Subcutaneous adipose tissue (tissue), 4 donors: ENCODE results near the gene CPNE6. TPM values are rescaled to one million over a fixed set of nuclear protein-coding genes. Genes with fewer than 3 reads are reported as not detected.

Source experiments
- CTCF ChIP-seq: fragments of 450-650 bp; IDR thresholded peaks from one replicate; pipeline ENCODE4 v1.5.1; 2016; ENCODE audit warnings: low read depth, mild to moderate bottlenecking, control low read depth, antibody characterized with exemption, moderate library complexity
- total RNA-seq, 4 donors: library from RNA; depleted of rRNA; stranded (reverse); fragments of >200 nt; gene quantifications; one replicate each; pipeline ENCODE4 v1.1.0, GENCODE V29; 2016

Gene CPNE6
- total RNA-seq, 4 donors from 2014 or later: not detected

- TF ChIP-seq CTCF: no peak
These were observed 15.2 kb upstream of the CPNE6 start for GRCh38 chr14:24055971-24056799.

GRCh38 chr14:24056800-24057184 is 14.6 kb upstream of the CPNE6 start:
- no peak for TF ChIP-seq CTCF

GRCh38 chr14:24057271-24057670 is 14.1 kb upstream of the CPNE6 start:
- TF ChIP-seq CTCF: no peak

GRCh38 chr14:24057867-24058259 is 13.5 kb upstream of the CPNE6 start:
- no peak for TF ChIP-seq CTCF

GRCh38 chr14:24058260-24058950 is 13.0 kb upstream of the CPNE6 start:
- TF ChIP-seq CTCF: no peak

- TF ChIP-seq CTCF: no peak
These were observed 12.3 kb upstream of the CPNE6 start for GRCh38 chr14:24058951-24059475.

GRCh38 chr14:24059841-24060388 is 11.4 kb upstream of the CPNE6 start:
- TF ChIP-seq CTCF: no peak
